Embryonic facial prominence (tissue), 1 donor: Measurements from ENCODE around the gene IGSF22.

ENCODE experiments used
- DNase-seq: peaks from one replicate; pipeline ENCODE4 v3.0.0-alpha.2; 2016; ENCODE audit errors: extremely low spot score

The IGSF22 gene

GRCh38 chr11:18713646-18714442 is 12.1 kb downstream of the IGSF22 start:
- no peak for DNase-seq

GRCh38 chr11:18710545-18710944 is 15.4 kb downstream of the IGSF22 start:
- DNase-seq = no peak

GRCh38 chr11:18709414-18709813 is 16.6 kb downstream of the IGSF22 start:
- DNase-seq = no peak

DNA sequence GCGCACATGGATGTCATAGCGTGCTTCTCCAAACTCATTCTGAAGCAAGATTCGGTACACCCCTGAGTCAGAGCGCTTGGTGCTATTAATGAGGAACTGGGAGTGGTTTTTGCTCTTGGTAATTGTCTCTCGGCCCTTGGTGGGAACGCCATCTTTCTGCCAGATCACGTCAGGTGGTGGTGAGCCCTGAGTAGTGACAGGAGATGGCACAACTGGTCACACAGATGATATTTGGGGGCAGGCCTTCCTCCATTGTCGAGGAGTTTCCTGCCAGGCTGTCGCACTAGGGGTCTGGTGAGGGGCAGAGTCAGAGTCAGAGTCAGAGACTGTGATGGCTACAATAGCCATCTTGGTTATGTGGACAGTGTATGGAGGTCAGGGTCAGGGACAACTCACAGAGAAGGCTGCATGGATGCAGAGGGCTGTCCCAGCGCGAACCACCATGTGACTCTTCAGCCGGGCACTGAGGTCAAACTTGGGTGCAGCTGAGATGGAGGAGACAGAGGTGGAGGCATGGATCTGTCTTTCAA is 18.1 kb downstream of the IGSF22 start:
- DNase-seq = no peak

DNA sequence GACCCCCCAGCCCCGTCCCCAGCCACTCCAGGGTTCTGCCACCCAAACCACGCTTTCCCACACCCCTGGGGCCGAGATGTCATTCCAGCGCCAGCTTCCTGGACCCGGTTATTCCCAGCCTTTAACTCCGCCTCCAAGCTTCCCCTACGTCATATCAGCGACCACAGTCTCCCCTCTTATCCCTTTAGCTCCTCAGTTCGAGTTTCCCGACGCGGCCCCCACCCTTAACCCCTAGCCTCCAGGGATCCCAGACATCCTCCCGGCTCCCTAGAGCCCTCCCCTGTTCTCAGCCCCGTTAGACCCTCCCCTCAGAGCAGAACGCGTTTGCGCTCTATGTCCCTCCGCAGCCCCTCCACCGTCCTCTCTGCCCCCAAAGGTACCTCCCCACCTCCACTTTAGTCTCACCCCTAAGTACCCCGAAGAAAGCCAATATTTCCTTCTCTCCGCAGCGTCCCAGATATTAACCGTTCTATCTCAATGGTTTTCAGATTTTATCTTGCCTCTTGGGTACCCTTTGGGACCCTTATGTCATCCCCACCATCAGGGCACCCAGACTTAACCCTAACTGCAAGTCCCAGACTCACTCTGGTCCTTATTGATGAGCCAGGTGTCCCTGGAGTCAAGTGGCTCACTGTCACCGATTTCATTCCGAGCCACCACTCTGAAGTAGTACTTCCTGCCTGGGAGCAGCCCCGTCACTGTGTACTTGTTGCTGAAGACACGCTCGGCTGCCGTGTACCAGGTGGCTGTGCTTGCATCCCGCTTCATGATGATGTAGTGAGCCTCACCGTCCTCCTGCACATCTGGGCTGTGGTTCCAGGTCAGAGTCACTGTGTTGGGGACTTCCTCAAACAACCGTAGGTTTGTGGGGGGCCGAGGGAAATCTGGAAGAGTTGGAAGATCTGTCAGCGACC is 19.4 kb downstream of the IGSF22 start:
- DNase-seq = peak; percentile 69

DNA sequence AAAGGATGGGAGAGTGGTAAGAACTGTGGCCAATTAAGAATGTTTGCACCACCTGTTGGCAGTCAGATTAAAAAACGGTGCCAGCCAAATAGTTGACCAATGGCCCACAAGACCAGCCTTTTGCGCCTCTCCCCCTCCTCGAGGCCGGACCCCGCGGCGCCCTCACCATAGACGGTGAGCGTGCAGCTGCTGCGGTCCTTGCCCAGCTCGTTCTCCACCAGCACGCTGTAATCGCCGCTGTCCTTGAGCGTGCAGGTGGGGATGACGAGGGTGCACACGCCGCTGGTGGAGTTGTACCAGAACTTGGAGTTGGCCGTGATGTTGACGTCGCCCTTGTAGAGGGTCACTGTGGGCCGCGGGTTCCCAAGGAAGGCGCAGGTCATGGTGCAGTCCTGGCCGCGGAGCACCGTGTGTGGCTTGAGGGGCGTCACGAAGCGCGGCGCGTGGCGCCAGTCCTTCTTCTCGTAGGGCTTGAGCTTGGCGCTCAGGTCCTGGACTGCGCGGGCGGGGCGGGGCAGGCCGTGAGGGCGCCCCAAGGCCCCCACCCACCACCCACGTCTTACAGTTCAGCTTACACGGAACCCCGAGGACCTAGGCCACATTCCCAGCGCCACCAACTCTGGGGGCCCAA is 20.2 kb downstream of the IGSF22 start:
- DNase-seq = no peak

DNA sequence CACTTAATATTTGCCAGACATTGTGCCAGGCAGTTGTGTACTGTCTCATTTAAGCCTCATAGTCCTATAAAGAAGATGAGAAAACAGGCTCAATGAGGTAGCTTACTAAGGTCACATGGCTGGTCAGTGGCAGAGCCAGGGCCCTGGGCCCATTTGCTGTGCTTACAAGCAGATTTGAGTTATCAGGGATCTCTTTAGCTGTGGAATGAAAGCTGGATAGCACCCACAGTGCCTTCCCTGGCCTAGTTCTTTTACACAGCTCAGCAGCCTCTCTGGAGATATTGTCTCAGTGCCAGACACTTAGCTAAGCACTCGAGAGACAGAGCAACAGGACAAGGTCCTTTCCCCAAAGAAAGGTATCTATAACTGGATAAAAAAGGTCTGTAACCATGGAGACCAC is 21.3 kb downstream of the IGSF22 start:
- DNase-seq = no peak

DNA sequence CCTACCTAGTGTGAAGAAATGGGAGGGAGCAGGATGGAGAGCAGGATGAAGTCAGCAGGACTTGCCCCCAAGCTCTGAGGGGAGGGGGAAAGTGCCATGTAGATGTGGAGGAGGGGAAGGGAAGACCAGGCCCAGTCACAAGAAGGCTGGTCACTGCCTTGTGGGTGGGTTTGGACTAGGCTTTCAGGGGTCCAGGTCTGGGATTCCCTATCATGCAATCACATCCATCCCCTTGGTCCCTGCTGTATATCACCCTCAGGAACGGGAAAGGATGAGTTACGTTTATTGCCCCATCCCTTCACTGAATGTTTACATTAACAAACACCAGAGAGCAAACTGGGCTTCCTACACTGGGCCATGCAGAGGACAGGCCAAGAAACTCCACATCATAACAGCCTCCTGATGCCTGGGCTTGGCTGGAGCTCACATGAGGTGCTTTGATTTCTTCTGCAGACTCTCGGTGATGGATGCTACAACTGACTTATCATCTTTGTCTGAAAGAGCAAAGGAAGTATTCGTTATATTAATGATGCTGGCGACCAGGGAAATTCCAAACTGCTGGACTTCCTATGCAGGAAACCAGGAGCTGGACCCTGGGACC is 21.8 kb downstream of the IGSF22 start:
- DNase-seq = no peak

DNA sequence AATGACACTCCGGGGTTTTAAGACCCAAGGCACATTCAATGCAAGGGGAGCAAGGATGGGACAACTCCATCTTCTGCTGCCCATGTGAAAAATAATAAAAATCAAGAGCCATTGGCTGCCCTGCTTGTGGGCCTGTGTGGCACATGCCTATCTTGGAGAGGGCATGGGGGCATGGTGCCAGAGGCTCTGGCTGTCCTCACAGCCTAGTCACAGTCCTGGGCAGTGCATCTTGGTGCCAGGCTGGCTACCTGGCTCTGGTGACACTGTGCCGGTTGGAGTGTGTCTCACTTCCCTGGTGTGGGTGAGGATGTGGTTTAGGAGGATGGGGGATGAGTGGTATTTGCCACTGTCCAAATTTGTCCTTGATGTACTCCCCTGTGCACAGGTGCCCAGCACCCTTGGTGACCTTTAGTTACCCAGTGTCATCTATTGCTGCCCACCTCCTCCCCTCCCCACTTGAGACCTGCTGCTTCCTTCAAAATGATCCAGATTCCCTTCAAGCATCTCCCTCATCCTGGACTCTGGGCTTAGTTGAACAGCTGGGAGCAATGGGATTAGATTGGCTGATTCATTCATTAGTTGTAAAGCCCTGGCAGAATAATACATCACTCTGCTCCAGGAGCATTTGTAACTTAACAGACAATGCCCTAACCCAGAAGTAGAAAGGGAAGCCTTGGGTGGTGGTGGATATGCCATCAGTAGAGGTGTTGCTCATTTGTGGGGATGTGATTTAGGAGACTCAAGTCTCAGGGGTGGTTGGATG is 22.8 kb downstream of the IGSF22 start:
- DNase-seq = no peak

DNA sequence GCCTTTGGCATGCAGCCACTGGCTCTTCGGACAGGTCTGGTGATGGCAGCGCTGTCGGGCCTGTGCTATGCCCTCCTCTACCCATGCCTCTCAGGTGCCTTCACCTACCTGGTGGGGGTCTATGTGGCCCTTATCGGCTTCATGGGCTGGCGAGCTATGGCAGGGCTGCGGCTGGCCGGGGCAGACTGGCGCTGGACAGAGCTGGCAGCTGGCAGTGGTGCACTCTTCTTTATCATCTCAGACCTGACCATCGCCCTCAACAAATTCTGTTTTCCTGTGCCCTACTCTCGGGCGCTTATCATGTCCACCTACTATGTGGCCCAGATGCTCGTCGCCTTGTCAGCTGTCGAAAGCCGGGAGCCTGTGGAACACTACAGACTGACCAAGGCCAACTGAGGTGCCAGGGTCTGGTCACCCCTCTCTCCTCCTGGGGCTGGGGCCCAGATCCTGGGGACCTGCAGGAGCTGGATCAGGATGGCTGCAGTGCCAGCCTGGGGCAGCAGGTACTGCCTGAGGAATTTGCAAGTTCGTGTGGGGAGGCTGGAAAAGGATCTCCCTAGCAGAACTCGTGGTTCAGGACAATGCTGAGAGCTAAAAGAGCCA is 24.3 kb downstream of the IGSF22 start:
- no peak for DNase-seq

GRCh38 chr11:18700872-18701271 is 25.1 kb downstream of the IGSF22 start:
- DNase-seq = no peak

- no peak for DNase-seq
Observed at GRCh38 chr11:18700375-18700774, 25.6 kb downstream of the IGSF22 start.

- DNase-seq = no peak
Observed at GRCh38 chr11:18699848-18700261, 26.1 kb downstream of the IGSF22 start.

DNA sequence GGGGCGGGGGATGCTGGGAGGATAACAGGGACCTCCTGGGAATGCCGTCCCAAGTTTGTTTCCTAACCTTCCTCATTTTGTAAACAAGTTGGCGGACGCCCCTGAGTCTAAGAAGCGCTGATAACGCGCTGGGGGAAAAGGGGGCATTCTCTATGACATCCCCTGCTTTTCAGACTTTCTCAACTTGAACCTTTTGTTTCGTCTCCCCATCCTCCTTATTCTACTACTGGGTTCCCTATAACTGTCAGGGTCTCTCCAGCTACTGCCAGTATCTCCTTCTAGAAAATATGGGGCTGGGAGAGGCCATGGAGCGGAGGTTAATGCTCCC is 26.8 kb downstream of the IGSF22 start:
- no peak for DNase-seq

DNA sequence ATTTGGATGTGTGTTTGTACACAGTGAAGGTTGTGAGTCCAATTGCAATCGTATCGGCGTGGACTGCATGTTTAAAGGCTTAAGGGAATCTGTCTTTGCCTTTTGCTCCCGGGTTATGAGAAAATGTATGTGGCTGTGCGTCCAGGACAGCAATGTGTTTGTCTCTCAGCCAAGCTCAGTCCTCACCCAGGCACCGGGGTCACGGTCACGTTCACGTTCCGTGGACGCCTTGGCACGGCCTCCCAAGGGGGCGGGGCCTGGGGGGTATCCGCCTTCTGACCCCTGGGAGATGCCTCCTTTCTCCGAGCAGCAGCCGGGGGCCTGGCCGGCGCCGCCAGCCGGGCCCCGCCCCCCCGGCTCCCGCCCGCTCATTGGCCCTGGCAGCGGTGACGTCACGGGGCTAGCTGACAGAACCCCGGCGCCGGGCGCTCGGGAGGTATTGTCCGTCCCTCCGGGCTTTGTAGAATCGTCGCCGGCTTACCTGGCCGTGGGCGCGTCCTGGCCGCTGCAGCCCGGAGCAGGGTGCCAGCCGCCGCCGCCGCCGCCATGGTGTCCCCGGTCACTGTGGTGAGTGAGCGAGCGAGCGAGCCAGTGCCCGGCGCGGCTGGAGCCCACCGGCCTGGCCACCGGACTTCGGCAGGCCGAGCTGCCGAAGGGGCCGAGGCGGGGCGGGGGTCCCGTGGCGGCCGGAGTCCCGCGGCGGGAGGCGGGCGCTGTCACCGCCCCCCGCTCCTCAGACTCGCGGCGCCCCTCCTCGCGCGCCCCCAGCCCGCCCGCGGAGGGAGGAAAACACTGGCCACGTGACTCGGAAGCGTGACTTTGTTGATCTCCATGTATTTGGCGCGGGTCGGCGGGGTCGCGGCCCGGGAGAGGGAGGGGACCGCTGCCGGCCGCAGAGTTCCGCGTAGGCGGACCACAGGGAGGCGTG is 27.4 kb downstream of the IGSF22 start, which contains the start of gene TMEM86A:
Gene TMEM86A (plus strand): TSS at position 439 of the 928 bp plus-strand sequence. CDS start 108 bp downstream, at position 547.
- peak; percentile 72 for DNase-seq

GRCh38 chr11:18697576-18697975 is 28.4 kb downstream of the IGSF22 start:
- no peak for DNase-seq

DNA sequence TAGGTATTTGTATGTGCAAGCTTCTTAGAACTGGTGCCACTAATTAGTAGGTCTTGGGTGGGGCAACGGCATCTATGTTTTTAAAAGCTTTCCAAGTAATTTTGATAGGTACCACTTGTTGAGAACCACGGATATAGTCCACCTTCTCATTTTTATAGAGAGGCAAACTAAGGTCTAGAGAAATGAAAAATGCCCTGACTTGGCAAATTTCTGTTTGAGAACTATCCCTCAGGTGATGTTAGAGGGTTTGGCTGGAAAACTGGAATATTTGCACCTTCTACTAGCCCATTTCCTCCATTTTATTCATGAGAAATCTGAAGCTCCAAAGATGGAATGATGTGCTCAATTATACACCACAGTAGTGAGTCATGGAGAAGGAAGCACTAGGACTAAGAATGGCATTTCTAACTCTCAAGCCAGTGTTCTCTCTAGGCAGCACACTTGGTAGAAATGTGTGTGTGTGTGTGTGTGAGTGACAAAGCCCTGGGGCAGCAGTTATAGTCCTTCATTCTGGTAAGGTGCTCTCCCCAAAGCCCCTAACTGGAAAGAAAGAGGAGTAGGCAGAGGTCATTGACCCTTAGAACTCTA is 29.3 kb downstream of the IGSF22 start:
- no peak for DNase-seq

GRCh38 chr11:18692941-18693760 is 32.8 kb downstream of the IGSF22 start:
- no peak for DNase-seq
